Esophagus squamous epithelium (tissue), 5 donors: ENCODE data around the gene TFF1. TPM values are rescaled to one million over a fixed set of nuclear protein-coding genes. Genes with fewer than 3 reads are reported as not detected.

ENCODE experiments used
- DNase-seq: peaks from one replicate; lab custom pipeline; 2025; lab: John Stamatoyannopoulos, UW
- H3K27ac ChIP-seq, 4 donors: fragments of 200-600 bp; sonication (generic); one replicate each; pipeline ENCODE4 v1.5.1; 2016 to 2019; ENCODE audit warnings: mild to moderate bottlenecking in 1 of 4
- H3K27me3 ChIP-seq, 4 donors: fragments of 200-600 bp; sonication (generic); 1 replicate in 3 of 4; 2 replicates in 1 of 4; pipeline versions ENCODE4 v1.5.1 to v1.6.0; 2017 to 2021; ENCODE audit warnings: antibody characterized with exemption in 1 of 4
- H3K36me3 ChIP-seq, 3 donors: fragments of 200-600 bp; sonication (generic); one replicate each; pipeline ENCODE4 v1.5.1; 2016 to 2019
- H3K4me1 ChIP-seq, 3 donors: fragments of 200-600 bp; sonication (generic); one replicate each; pipeline ENCODE4 v1.5.1; 2017 to 2019
- H3K4me3 ChIP-seq, 4 donors: fragments of 200-600 bp; sonication (generic); 1 replicate in 3 of 4; 2 replicates in 1 of 4; pipeline ENCODE4 v1.5.1; 2016 to 2019; ENCODE audit warnings: mild to moderate bottlenecking in 2 of 4, moderate library complexity in 1 of 4
- H3K9me3 ChIP-seq, 3 donors: fragments of 200-600 bp; sonication (generic); one replicate each; pipeline ENCODE4 v1.5.1; 2016 to 2019
- CTCF ChIP-seq, 6 experiments: fragments of 450-650 bp in 4 of 6; fragments of 200-600 bp in 2 of 6; sonication (generic) in 2 of 6; IDR thresholded peaks; one replicate each; pipeline ENCODE4 v1.5.1; 2016 to 2019; ENCODE audit warnings: antibody characterized with exemption in 6 of 6, mild to moderate bottlenecking in 4 of 6, moderate library complexity in 4 of 6
- POLR2A ChIP-seq, 4 donors: fragments of 450-650 bp; IDR thresholded peaks; one replicate each; pipeline ENCODE4 v1.6.1; 2017; ENCODE audit warnings: antibody characterized with exemption in 4 of 4, mild to moderate bottlenecking in 4 of 4, moderate library complexity in 3 of 4
- WGBS, 2 donors: methylation state at CpG; one replicate each; pipeline ENCODE4 v1.1.5; 2018; 5-methylcytosine and 5-hydroxymethylcytosine counted together
- intact Hi-C: fragments of 100-400 bp; cut with DNase I; formaldehyde crosslinking; loops from one replicate; pipeline ENCODE4 v1.15.0; 2022
- total RNA-seq, 4 donors: library from RNA; depleted of rRNA; stranded (reverse); fragments of >200 nt; gene quantifications; one replicate each; pipeline ENCODE4 v1.1.0, GENCODE V29; 2016
- donor health status: DM: yes; HTN: yes; CAD: no.

TFF1 gene
- total RNA-seq, 4 donors from 2014 or later = not detected

- Histone ChIP-seq H3K4me3 (no peak overlapping the region), H3K27me3 (peaks cover 0 to 49% (median 0%) of the 10 kb centered on the region in 4 donors), H3K27ac (no peak overlapping the region), H3K4me1 (no peaks in the 10 kb centered on the region), H3K9me3 (no peaks in the 10 kb centered on the region), H3K36me3 (no peaks in the 10 kb centered on the region)
- intact Hi-C loops = no loop called here
- TF ChIP-seq POLR2A (IDR thresholded peaks at IDR 0.05) (no peak), CTCF (IDR thresholded peaks at IDR 0.05) (no peak)
- WGBS, 2 donors = 53 to 57% methylated on average over 8 of the region's 8 CpGs
- no peak for DNase-seq
These were observed 27.2 kb upstream of the TFF1 start for GRCh38 chr21:42393443-42393950.

GRCh38 chr21:42392731-42393442 is 26.6 kb upstream of the TFF1 start:
- peaks cover 0 to 53% (median 0%) of the 10 kb centered on the region in 4 donors for H3K27me3 ChIP-seq
- WGBS, 2 donors = 66 to 68% methylated on average over 17 of the region's 17 CpGs
- H3K4me3 ChIP-seq = no peak overlapping the region
- intact Hi-C loops = no loop called here
- H3K27ac ChIP-seq = no peak overlapping the region
- no peaks in the 10 kb centered on the region for H3K4me1 ChIP-seq
- TF ChIP-seq CTCF (IDR thresholded peaks at IDR 0.05) (no peak), POLR2A (IDR thresholded peaks at IDR 0.05) (no peak)
- H3K9me3 ChIP-seq = no peaks in the 10 kb centered on the region
- no peak for DNase-seq
- no peaks in the 10 kb centered on the region for H3K36me3 ChIP-seq

GRCh38 chr21:42391297-42391696 is 25.0 kb upstream of the TFF1 start:
- no peak for DNase-seq
- WGBS, 2 donors = 83 to 95% methylated on average over 3 to 4 of the region's 5 CpGs
- Histone ChIP-seq H3K4me3 (no peak overlapping the region), H3K4me1 (no peaks in the 10 kb centered on the region), H3K36me3 (no peaks in the 10 kb centered on the region), H3K9me3 (no peaks in the 10 kb centered on the region), H3K27me3 (peaks cover 0 to 58% (median 0%) of the 10 kb centered on the region in 4 donors), H3K27ac (no peak overlapping the region)
- intact Hi-C loops = no loop called here
- TF ChIP-seq POLR2A (IDR thresholded peaks at IDR 0.05) = no peak
- TF ChIP-seq CTCF (IDR thresholded peaks at IDR 0.05) = no peak

- peaks cover 0 to 61% (median 0%) of the 10 kb centered on the region in 4 donors for H3K27me3 ChIP-seq
- intact Hi-C loops = no loop called here
- H3K9me3 ChIP-seq = no peaks in the 10 kb centered on the region
- no peaks in the 10 kb centered on the region for H3K36me3 ChIP-seq
- H3K27ac ChIP-seq = no peak overlapping the region
- no peak overlapping the region for H3K4me3 ChIP-seq
- TF ChIP-seq POLR2A (IDR thresholded peaks at IDR 0.05) (no peak), CTCF (IDR thresholded peaks at IDR 0.05) (no peak)
- no peak for DNase-seq
- 60 to 71% methylated on average over 2 of the region's 2 CpGs for WGBS, 2 donors
- no peaks in the 10 kb centered on the region for H3K4me1 ChIP-seq
These were observed 24.4 kb upstream of the TFF1 start for GRCh38 chr21:42390696-42391095.

- intact Hi-C loops = no loop called here
- H3K4me1 ChIP-seq = no peaks in the 10 kb centered on the region
- WGBS, 2 donors = 41 to 65% methylated on average over 2 to 5 of the region's 5 CpGs
- DNase-seq = no peak
- no peak overlapping the region for H3K4me3 ChIP-seq
- TF ChIP-seq POLR2A (IDR thresholded peaks at IDR 0.05) (no peak), CTCF (IDR thresholded peaks at IDR 0.05) (no peak)
- H3K27me3 ChIP-seq = peaks cover 0 to 66% (median 0%) of the 10 kb centered on the region in 4 donors
- no peak overlapping the region for H3K27ac ChIP-seq
- H3K9me3 ChIP-seq = no peaks in the 10 kb centered on the region
- H3K36me3 ChIP-seq = no peaks in the 10 kb centered on the region
These were observed 23.9 kb upstream of the TFF1 start for GRCh38 chr21:42390193-42390592.
